ENCODE measurements around the gene THAP9. TPM values are rescaled to one million over a fixed set of nuclear protein-coding genes. Genes with fewer than 3 reads are reported as not detected.
A peak's percentile ranks its signal among the peaks of the same experiment; 100 is the strongest.
"Not testable (repeated sequence)": the region's sequence is repeated elsewhere in the genome, so short reads cannot be mapped to it uniquely, and the experiment has no call there.

Gene THAP9, protein sequence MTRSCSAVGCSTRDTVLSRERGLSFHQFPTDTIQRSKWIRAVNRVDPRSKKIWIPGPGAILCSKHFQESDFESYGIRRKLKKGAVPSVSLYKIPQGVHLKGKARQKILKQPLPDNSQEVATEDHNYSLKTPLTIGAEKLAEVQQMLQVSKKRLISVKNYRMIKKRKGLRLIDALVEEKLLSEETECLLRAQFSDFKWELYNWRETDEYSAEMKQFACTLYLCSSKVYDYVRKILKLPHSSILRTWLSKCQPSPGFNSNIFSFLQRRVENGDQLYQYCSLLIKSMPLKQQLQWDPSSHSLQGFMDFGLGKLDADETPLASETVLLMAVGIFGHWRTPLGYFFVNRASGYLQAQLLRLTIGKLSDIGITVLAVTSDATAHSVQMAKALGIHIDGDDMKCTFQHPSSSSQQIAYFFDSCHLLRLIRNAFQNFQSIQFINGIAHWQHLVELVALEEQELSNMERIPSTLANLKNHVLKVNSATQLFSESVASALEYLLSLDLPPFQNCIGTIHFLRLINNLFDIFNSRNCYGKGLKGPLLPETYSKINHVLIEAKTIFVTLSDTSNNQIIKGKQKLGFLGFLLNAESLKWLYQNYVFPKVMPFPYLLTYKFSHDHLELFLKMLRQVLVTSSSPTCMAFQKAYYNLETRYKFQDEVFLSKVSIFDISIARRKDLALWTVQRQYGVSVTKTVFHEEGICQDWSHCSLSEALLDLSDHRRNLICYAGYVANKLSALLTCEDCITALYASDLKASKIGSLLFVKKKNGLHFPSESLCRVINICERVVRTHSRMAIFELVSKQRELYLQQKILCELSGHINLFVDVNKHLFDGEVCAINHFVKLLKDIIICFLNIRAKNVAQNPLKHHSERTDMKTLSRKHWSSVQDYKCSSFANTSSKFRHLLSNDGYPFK
- total RNA-seq, result 1 to 10 TPM; 3.1 to 3.3 TPM

DNA sequence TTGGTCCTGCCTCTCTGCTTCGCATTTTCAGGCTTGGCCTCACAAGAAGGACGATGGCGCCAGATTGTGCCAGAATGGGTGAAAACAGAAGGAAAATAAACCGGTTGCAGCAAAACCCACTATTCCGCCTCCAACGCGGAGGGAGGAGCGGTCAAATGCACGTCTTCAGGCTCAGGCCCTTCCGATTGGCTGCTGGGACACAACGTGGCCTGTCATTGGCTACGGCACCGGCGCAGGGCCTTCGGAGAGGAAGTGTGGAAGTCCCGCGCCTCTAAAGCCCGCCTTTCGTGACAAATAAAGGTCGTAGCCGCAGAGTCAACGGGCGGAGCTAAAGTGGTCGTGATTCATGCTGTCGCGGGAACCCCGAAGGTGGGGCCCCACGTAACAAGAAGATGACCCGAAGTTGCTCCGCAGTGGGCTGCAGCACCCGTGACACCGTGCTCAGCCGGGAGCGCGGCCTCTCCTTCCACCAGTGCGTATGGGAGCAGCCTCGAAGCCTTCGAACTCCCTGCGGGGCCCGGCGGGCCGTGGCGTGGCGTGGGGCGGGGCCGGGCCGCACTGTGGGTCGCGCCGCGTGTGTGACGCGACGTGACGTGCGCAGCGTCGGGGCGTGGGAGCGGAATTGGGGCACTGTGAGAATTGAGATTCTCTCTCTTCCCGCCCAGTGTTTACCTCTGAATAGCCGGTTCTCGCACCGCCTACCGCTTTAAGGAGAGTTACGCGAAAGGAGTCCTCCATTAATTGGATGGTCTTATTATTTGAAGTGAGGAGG is at the start of gene THAP9:
Gene THAP9 (plus strand): TSS at position 325 of the 772 bp plus-strand sequence. CDS start 68 bp downstream, at position 393.
- no peaks in the 10 kb centered on the region for H3K27me3 Mint-ChIP-seq (ENCODE audit: low read depth)
- H3K36me3 Mint-ChIP-seq (ENCODE audit: low read depth), result peaks cover 12% of the 10 kb centered on the region
- ChIA-PET CTCF (interaction anchor here (0.8 to 3.1 kb wide), 12 partner anchors 8 to 471 kb away, joined by 3 to 48 read pairs (median 3); partner anchors contain the start of genes COPS4, COQ2, LIN54 and SEC31A), POLR2A (interaction anchor here (0.7 to 2.6 kb wide), 11 partner anchors 11 to 471 kb away, joined by 3 to 26 read pairs (median 4); partner anchors contain the start of genes COPS4, LIN54 and SEC31A)
- H3K27ac Mint-ChIP-seq, result no peak within 1 kb of the TSS
- H3K4me1 Mint-ChIP-seq (ENCODE audit: low read depth), result peaks cover 45% of the 10 kb centered on the region
- H3K4me3 Mint-ChIP-seq, result no peak within 1 kb of the TSS
- no peaks in the 10 kb centered on the region for H3K9me3 Mint-ChIP-seq (ENCODE audit: insufficient read depth)
- ATAC-seq (peak; percentile 91), DNase-seq (peak; percentile 99)

DNA sequence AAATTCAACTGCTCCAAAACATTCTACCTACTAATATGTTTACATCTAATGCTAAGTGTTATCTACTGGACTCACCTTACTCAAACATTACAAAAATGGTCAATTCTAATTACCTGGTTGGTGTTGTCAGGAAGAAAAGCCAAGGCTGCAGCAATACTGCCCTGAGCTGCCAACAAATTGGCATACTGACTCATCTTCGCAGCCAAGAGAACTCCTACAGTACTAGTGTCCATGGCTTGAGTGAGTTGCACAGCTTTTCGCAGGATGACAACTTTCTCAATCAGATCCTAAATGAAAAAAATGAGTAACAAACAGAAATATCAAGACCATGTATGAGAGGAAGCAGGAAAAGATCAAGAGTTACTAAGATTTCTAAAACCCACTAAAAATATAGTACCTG is 49.2 kb upstream of the THAP9 start:
- POLR2A ChIA-PET, result interaction anchor here (1.0 to 2.2 kb wide), 2 partner anchors 48 to 159 kb away, joined by 3 to 10 read pairs; partner anchors contain the start of gene LIN54
- Mint-ChIP-seq H3K9me3 (ENCODE audit: insufficient read depth) (no peaks in the 10 kb centered on the region), H3K36me3 (ENCODE audit: low read depth) (peaks cover 56% of the 10 kb centered on the region), H3K4me3 (no peak overlapping the region), H3K27ac (no peak overlapping the region), H3K27me3 (ENCODE audit: low read depth) (no peaks in the 10 kb centered on the region), H3K4me1 (ENCODE audit: low read depth) (peaks cover 8% of the 10 kb centered on the region)
- ATAC-seq (no peak), DNase-seq (no peak)
- CTCF ChIA-PET, result interaction anchor here (0.8 to 4.9 kb wide), 13 partner anchors 9 to 429 kb away, joined by 3 to 48 read pairs (median 9); partner anchors contain the start of genes COPS4 and THAP9

DNA sequence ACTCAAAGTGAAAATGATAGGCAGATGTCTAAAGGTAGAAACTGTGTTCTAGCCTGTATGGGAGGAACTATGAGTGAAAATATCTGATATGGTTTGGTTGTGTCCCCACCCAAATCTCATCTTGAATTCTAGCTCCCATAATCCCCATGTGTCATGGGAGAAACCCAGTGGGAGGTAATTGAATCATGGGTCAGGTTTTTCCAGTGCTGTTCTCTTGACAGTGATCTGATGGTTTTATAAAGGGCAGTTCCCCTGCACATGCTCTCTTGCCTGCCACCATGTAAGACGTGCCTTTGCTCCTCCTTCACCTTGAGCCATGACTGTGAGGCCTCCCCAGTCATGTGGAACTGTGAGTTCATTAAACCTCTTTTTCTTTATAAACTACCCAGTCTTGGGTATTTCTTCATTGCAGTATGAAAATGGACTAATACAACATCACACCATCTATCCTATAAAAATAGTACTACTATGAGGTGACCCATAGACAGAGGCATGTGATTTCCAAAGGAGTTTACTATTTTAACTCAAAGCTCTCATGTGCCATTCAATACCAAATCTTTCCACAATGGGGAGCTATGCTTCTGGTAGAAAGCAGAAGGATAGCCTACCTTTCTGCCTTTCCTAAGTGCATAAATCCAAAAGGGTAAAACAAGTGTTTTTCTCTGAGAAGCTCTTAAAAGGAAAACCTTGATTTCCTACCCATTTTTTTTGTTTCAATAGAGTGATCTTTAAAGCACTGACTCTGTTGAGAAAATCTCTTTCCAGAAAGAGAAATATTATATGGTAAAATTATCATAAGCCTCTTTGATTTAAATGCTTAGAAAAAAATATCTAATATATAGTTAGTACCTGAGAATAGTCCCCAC is 48.4 kb upstream of the THAP9 start:
- Mint-ChIP-seq H3K27ac (no peak overlapping the region), H3K4me3 (no peak overlapping the region), H3K4me1 (ENCODE audit: low read depth) (peaks cover 8% of the 10 kb centered on the region), H3K9me3 (ENCODE audit: insufficient read depth) (no peaks in the 10 kb centered on the region), H3K36me3 (ENCODE audit: low read depth) (peaks cover 53% of the 10 kb centered on the region), H3K27me3 (ENCODE audit: low read depth) (no peaks in the 10 kb centered on the region)
- DNase-seq (peak; percentile 34), ATAC-seq (no peak)
- ChIA-PET POLR2A (interaction anchor here (1.3 to 2.2 kb wide), 2 partner anchors 38 to 47 kb away, joined by 4 to 10 read pairs; partner anchors contain the start of gene SEC31A), CTCF (interaction anchor here (0.7 to 4.9 kb wide), 30 partner anchors 10 to 639 kb away, joined by 3 to 48 read pairs (median 5); partner anchors contain the start of genes COPS4, COQ2, HELQ and LIN54)

DNA sequence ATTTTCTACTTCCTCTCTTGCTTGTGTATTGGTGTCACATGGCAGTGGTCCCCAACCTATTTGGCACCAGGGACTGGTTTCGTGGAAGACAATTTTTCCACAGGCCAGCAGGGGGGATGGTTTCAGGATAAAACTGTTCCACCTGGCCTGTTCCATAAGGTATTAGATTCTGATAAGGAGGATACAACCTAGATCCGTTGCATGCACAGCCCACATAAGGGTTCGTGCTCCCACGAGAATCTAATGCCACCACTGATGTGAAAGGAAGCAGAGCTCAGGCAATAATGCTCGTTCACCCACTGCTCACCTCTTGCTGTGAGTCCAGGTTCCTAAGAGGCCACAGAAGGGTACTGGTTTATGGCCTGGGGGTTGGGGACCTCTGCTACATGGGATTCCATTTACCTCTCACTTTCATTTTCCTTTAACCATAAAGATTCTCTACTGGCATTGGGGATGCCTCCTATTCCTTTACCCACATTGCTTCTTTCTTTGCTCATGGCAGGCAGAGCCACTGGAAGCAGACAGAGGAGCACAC is 47.7 kb upstream of the THAP9 start:
- Mint-ChIP-seq H3K4me1 (ENCODE audit: low read depth) (peaks cover 8% of the 10 kb centered on the region), H3K36me3 (ENCODE audit: low read depth) (peaks cover 53% of the 10 kb centered on the region), H3K27ac (no peak overlapping the region), H3K27me3 (ENCODE audit: low read depth) (no peaks in the 10 kb centered on the region), H3K4me3 (no peak overlapping the region), H3K9me3 (ENCODE audit: insufficient read depth) (no peaks in the 10 kb centered on the region)
- ChIA-PET POLR2A (interaction anchor here (1.3 to 2.2 kb wide), 2 partner anchors 38 to 47 kb away, joined by 4 to 10 read pairs; partner anchors contain the start of gene SEC31A), CTCF (interaction anchor here (0.7 to 4.9 kb wide), 26 partner anchors 9 to 638 kb away, joined by 3 to 48 read pairs (median 6); partner anchors contain the start of genes COPS4, COQ2, LIN54 and THAP9)
- DNase-seq (no peak), ATAC-seq (peak; percentile 30)

DNA sequence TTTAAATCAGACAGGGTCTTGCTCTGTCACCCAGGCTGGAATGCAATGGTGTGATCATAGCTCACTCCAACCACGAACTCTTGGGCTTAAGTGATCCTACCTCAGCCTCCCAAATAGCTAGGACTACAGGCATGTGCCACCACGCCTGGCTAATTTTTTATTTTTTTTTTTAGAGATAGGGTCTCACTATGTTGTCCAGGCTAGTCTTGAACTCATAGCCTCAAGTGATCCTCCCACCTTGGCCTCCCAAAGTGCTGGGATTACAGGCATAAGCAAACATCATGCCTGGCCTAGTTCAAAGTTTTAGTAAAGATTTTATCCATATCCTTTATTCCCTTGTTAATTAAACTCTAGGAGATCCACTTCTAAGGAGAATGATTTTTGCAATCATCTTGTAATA is 40.0 kb upstream of the THAP9 start:
- H3K27ac Mint-ChIP-seq; H3K4me3 Mint-ChIP-seq; H3K27me3 Mint-ChIP-seq (ENCODE audit: low read depth); DNase-seq; POLR2A ChIA-PET; H3K9me3 Mint-ChIP-seq (ENCODE audit: insufficient read depth); ATAC-seq: not testable (repeated sequence)
- Mint-ChIP-seq H3K4me1 (ENCODE audit: low read depth) (peaks cover 22% of the 10 kb centered on the region), H3K36me3 (ENCODE audit: low read depth) (peaks cover 55% of the 10 kb centered on the region)
- CTCF ChIA-PET, result interaction anchor here (0.8 kb wide), 1 partner anchor 40 kb away, joined by 3 read pairs; the partner anchor contains the start of gene THAP9

DNA sequence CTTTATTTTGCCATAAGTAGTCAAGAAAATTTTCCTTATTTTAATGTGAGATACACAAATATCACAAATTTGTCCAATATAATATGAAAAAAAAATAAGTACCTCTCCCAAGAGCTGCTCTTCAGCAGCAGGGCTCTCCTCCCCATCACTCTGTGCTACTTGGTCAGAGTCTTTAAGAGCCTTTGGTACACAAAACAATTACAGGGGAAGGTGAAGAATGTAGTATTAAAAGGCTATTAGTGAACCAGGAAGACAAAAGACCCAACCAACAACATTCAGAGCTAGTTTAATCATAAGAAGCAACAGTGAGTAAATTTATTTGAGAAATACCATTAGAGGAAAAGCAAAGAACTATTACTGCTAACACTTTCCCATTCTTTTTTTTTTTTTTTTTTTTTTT is 39.0 kb upstream of the THAP9 start:
- CTCF ChIA-PET, result interaction anchor here (1.6 to 1.9 kb wide), 2 partner anchors 9 to 18 kb away, joined by 4 to 8 read pairs; no protein-coding TSS in a partner anchor
- H3K9me3 Mint-ChIP-seq (ENCODE audit: insufficient read depth), result no peaks in the 10 kb centered on the region
- H3K27me3 Mint-ChIP-seq (ENCODE audit: low read depth), result no peaks in the 10 kb centered on the region
- no peak overlapping the region for H3K27ac Mint-ChIP-seq
- DNase-seq, result no peak
- POLR2A ChIA-PET, result no interaction called here
- peaks cover 58% of the 10 kb centered on the region for H3K36me3 Mint-ChIP-seq (ENCODE audit: low read depth)
- no peak overlapping the region for H3K4me3 Mint-ChIP-seq
- peaks cover 30% of the 10 kb centered on the region for H3K4me1 Mint-ChIP-seq (ENCODE audit: low read depth)
- ATAC-seq, result no peak

DNA sequence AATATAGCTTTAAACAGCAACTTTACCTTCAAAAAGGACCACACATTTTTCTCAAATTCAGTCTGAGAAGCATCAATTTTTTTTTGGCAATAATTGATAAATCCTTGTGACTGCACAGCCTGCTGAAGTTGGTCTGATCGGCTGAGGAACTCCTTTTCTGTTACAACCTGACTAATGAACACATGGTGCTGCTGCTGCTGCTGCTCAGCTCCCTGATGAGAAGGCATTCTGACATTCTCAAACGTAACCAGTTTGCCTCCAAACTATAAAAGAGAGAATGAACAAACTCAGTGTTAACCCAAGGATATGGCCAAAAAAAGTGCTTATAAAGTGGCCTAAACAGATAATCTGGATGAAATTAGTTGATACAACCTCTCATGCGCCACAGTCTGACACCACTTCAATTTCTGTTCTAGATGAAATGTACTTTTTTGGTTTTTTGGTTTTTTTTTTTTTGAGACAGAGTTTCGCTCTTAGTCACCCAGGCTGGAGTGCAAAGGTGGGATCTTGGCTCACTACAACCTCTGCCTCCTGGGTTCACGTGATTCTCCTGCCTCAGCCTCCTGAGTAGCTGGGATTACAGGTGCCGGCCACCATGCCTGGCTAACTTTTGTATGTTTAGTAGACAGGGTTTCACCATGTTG is 36.1 kb upstream of the THAP9 start:
- CTCF ChIA-PET, result interaction anchor here (1.2 to 2.7 kb wide), 4 partner anchors 12 to 402 kb away, joined by 3 to 27 read pairs (median 7); no protein-coding TSS in a partner anchor
- ATAC-seq (peak; percentile 70), DNase-seq (peak; percentile 35)
- POLR2A ChIA-PET, result interaction anchor here (1.5 to 2.3 kb wide), 3 partner anchors 26 to 147 kb away, joined by 3 to 7 read pairs (median 7); partner anchors contain the start of genes SEC31A and THAP9
- peaks cover 66% of the 10 kb centered on the region for H3K36me3 Mint-ChIP-seq (ENCODE audit: low read depth)
- H3K9me3 Mint-ChIP-seq (ENCODE audit: insufficient read depth), result no peaks in the 10 kb centered on the region
- no peaks in the 10 kb centered on the region for H3K27me3 Mint-ChIP-seq (ENCODE audit: low read depth)
- H3K4me1 Mint-ChIP-seq (ENCODE audit: low read depth), result peaks cover 40% of the 10 kb centered on the region
- peak overlapping the region; percentile 83 for H3K27ac Mint-ChIP-seq
- H3K4me3 Mint-ChIP-seq, result peak overlapping the region; percentile 20

DNA sequence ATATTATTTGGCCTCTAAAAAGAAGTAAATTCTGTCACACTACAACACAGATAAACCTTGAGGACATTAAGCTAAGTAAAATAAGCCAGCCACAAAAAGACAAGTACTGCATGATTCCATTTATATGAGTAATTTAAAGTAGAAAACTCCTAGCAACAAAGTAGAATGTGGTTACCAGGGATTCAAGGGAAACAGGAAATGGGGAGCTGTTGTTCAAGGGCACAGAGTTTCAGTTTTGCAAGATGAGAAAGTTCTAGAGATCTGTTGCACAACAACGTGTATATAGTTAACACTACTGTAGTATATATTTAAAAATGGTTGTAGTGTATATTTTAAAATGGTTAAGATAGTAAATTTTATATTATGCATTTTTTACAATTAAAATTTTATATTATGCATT is 34.9 kb upstream of the THAP9 start:
- DNase-seq (peak; percentile 49), ATAC-seq (peak; percentile 69)
- Mint-ChIP-seq H3K27ac (peak overlapping the region; percentile 85), H3K4me3 (peak overlapping the region; percentile 62), H3K27me3 (ENCODE audit: low read depth) (no peaks in the 10 kb centered on the region), H3K9me3 (ENCODE audit: insufficient read depth) (no peaks in the 10 kb centered on the region), H3K4me1 (ENCODE audit: low read depth) (peaks cover 40% of the 10 kb centered on the region), H3K36me3 (ENCODE audit: low read depth) (peaks cover 74% of the 10 kb centered on the region)
- CTCF ChIA-PET, result interaction anchor here (0.7 to 2.7 kb wide), 9 partner anchors 13 to 438 kb away, joined by 3 to 27 read pairs (median 3); partner anchors contain the start of gene HNRNPDL
- POLR2A ChIA-PET, result interaction anchor here (1.5 to 2.3 kb wide), 3 partner anchors 25 to 146 kb away, joined by 3 to 7 read pairs (median 7); partner anchors contain the start of genes SEC31A and THAP9

DNA sequence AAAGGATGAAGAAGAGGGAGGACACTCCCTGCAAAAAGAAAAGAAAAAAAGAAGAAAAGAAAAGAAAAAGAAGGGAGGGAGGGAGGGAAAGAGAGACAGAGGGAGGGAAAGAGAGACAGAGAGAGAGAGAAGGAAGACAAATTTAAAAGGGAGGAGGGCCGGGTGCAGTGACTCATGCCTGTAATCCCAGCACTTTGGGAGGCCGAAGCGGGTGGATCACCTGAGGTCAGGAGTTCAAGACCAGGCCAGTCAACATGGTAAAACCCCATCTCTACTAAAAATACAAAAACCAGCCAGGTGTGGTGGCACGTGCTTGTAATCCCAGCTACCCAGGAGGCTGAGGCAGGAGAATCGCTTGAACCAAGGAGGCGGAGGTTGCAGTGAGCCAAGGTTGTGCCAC is 34.5 kb upstream of the THAP9 start:
- ATAC-seq; DNase-seq; H3K27me3 Mint-ChIP-seq (ENCODE audit: low read depth); H3K9me3 Mint-ChIP-seq (ENCODE audit: insufficient read depth): not testable (repeated sequence)
- peaks cover 40% of the 10 kb centered on the region for H3K4me1 Mint-ChIP-seq (ENCODE audit: low read depth)
- POLR2A ChIA-PET, result interaction anchor here (2.3 kb wide), 1 partner anchor 34 kb away, joined by 7 read pairs; the partner anchor contains the start of gene THAP9
- H3K27ac Mint-ChIP-seq, result peak overlapping the region; percentile 85
- peaks cover 73% of the 10 kb centered on the region for H3K36me3 Mint-ChIP-seq (ENCODE audit: low read depth)
- H3K4me3 Mint-ChIP-seq, result peak overlapping the region; percentile 25
- CTCF ChIA-PET, result interaction anchor here (0.8 to 2.7 kb wide), 7 partner anchors 14 to 438 kb away, joined by 3 to 27 read pairs (median 3); partner anchors contain the start of gene HNRNPDL
